HG02884 (cell line): ENCODE data around the gene MYO5B.
"Not testable (repeated sequence)": the region's sequence is repeated elsewhere in the genome, so short reads cannot be mapped to it uniquely, and the experiment has no call there.

ENCODE experiments used
- ATAC-seq: cut with Tn5 transposase; IDR thresholded peaks from one replicate; pipeline ENCODE4 v1.9.1; 2021; ENCODE audit warnings: mild to moderate bottlenecking, moderate library complexity; ENCODE audit not compliant: unreplicated experiment

The MYO5B gene

DNA sequence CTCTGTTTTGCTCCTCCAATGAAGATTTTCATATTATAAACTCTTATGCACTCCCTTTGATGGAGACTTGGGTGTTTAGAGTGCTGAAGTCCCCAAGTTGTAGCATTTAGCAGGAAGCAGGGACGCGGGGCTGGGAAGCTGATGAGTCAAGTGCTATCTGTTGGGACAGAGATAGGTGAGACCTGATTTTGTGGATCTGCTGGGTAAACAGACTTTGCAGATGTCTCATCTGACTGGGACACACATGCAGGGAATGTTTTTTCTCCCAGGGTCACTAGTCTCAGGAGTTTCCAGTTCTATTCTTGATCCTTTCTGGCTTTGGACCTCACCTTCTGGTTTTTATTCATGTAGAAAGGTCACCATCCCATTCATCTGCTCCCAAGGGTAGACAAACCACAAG lies 301.9 kb downstream of the MYO5B start:
- ATAC-seq = no peak

DNA sequence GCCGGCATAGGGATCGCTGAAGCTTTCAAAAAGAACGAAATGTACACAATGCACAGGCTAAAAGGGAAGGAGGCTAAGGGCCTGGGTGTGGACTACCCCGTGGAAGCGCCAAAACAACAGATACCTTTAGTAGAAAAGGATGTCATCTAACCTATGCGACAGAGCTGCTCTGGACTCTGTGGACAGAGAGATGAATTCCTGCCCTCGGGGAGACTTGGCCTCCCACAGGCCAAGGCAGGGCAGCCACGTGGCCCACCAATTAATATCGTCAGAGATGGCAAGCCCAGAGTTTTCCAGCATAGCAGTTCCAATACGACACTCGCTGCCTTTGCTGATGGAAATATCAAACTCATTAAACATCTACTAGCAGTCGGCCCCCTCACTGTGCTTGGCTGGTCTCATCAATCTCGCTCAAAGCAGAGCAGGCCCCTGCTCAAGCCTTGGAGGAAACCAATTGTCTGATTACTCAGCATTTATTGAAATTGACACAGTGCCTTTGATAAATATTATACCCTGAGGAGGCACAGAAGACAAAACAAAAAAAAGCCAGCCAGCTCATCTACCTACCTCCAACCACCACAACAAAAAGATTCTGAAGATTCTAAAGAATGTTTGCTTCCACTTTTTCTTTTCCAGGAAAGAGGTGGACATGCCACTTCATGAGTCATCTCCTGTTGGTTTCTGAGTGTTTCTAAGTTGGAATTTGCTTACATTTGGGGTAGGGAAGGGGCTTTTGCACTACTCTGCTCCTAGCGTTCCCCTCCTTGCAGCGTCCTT lies 302.6 kb downstream of the MYO5B start:
- no peak for ATAC-seq

DNA sequence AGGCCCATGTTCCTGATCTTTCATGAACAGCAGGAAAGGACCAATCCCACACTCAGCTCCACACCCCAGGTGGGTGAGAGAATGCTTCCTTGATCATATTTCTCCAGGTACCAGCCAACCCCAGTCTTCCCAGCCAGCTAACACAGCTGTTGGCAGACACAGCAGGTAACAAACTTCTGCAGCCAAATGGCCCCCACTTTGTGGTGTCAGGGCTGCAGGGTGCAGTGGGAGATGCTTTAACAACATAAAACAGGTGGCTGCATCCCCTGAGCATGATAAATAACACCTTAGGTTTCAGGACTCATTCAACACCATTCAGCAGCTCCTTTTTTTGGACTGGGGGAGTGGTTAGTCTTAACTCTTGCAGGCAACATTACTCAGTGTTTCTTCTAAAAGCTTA lies 304.9 kb downstream of the MYO5B start:
- ATAC-seq = no peak

DNA sequence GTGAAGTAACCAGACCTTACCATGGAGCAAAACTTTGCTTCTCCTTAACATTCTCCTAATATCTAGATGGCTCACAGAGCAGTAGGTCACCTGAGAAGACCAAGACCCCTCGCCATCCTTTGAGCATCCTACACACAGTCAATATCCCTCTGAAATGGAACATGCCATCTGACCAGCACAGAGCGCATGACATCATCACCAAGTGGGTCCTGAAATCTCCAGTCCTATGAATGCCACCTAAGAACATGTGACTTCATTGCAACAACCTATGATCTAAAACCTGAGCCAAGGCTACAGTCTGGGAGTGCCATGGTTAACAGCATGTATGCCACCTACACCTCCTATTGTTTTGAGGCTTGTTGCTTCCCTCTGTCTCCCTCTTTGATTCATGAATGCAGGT lies 305.4 kb downstream of the MYO5B start:
- ATAC-seq = not testable (repeated sequence)

DNA sequence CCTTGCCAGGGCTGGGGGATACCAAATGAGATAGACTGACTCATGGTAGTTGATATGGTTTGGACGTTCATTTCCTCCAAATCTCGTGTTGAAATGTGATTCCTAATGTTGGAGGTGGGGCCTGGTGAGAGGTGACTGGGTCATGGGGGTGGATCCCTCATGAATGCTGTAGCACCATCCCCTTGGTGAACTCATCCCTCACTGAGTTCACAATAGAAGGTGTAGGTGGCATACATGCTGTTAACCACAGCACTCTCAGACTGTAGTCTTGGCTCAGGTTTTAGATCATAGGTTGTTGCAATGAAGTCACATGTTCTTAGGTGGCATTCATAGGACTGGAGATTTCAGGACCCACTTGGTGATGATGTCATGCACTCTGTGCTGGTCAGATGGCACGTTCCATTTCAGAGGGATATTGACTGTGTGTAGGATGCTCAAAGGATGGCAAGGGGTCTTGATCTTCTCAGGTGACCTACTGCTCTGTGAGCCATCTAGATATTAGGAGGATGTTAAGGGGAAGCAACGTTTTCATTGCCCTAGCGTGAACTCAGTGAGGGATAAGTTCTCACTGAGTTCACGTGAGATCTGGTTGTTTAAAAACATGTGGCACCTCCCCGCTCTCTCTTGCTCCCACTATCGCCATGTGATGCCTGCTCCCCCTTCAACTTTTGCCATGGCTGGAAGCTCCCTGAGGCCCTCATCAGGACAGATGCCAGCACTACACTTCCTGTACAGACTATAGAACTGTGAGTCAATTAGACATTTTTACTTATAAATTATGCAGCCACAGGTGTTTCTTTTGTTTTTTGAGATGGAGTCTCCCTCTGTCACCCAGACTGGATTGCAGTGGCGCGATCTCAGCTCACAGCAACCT lies 307.8 kb downstream of the MYO5B start:
- no peak for ATAC-seq

DNA sequence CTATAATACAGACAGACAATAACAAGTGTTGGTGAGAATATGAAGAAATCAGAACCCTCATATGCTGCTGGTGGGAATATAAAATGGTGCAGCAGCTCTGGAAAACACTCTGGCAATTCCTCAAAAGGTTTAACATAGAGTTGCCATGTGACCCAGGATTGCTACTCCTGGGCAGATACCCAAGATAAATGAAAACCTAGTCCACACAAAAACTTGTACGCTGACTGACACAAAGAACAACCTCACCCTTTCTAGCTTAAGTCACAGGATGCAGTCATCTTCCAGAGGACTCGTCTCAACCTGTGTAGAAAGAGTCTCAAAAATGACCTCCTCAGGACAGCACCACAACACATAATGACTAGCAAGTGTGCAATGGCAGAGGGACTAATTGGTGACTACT lies 310.0 kb downstream of the MYO5B start:
- ATAC-seq = no peak

DNA sequence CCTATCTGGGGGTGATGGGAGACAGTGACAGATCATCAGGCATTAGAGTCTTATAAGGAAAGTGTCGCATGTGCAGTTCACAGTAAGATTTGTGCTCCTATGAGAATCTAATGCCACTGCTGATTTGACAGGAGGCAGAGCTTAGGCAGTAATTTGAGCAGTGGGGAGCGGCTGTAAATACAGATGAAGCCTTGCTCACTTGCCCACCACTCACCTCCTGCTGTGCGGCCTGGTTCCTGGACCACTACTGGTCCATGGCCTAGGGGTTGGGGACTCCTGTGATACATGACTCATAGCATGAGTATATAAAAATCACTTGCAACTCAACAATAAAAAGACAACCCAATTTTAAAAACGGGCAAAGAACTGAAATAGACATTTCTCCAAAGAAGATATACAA lies 310.5 kb downstream of the MYO5B start:
- ATAC-seq = no peak

DNA sequence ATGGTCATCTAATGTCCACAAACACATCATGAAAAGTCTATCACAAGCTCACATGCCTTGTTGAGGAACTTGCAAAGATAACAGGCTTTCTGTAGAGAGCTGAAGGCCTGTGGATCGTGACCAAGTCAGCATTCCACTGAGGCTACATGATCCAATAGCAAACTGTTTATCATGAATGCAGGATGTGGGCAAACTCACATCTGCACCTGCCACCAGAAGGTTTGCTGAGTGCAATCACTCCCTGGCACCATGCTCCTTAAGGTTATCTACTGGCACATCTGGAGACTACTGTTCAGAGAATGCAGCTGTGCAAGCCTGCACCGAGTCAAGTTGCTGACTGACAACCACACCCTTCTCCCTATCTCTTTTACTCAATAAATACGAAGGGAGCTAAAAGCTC lies 314.3 kb downstream of the MYO5B start:
- ATAC-seq = no peak

DNA sequence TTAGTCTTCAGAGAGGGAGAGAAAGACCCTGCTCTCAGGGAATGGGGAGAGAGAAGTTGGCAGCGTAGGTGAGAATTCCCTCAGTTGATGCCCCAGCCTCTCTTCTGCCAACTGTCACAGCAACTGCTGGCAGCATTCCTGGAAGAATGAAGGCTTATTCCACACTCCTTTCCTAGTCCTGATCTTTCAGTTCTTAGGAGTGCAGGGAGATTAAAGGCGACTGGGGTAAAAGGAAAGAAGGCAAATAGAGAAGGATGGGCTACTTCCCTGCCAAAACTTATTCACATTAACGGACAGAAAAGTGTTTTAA lies 315.7 kb downstream of the MYO5B start:
- ATAC-seq = no peak

DNA sequence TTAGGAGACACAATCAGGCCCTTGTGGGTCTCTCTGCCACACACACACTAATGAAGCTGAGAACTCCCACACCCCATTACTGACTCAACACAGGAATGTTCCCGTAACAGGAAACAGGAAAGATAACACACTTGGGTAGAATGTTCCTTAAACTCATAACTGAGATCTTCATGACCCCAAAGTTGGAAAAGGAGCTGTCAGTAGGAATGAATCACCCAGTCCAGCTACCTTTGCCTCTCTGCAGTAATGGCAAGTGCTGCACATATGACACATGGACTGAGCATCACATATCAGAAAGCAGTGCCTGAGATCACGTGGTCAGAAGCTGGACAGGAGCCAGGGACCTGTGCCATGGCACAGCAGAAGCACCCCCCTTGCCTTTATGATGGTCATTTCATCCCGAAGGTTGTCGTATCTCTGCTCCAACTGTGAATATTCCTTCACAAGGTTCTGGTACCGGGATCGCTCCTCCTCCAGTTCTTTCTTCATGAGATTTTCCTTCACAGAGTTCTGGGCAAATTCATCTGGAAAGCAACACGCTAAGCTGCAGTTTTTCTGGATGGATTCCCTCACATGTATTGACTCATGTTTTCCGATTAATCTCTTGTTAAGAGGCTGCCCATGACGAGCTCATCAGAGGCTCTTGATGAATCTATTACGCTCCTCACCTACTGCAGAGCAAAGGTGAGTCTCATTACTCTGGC lies 316.2 kb downstream of the MYO5B start:
- ATAC-seq = no peak

DNA sequence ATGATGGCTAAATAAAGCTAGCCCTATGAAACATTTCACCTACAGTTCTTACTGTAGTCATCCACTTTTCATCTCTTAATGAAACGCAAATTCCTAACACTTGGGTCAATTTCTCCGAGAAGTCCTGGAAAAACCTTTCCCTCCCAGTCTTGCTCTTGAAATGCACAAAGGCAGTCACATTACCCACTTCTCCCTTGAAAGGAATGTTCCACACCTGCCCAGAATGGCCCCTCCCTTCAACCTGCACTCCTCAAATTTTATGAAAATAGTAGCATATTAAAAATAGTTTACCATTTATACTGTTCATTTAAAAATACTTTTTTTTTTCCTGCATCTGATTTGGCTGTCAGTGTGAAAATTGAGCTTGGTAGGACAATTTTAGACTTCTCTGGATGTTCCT lies 316.9 kb downstream of the MYO5B start:
- ATAC-seq = no peak

DNA sequence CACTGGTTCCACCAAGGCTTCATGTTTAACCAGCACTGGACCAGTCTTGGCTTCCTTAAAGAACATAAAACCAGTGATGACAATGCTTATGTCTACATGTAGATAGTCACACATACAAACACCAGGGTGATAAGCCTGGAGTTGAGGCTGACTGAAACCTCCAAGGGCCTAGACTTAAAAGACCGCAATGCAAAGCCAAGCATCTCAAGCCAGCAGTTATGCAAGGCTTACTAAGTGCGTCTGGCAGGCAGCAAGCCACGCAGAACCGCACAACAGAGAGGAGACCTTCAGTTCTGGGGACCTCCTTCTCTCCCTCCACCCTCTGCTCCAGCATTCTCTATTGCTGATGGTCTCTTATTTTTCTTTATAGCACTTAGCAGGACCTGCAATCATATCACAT lies 318.4 kb downstream of the MYO5B start:
- no peak for ATAC-seq

DNA sequence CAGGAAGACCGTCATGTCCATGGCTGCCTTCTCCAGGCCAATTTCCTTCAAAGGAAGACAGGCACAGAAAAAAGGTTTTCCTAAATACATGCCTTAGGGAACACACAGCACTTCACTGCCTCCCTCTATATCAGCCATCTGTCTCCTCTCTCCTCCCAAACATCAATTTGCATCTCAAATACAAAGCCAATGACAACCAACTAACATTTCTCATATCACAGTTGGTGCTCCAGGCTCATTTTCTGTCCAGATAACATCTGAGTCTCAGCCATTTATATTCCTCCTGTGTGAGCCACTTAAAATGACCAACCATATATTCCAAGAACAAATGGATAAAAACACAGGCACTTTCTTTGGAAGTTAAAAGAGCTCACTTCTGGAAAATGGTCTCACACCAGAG lies 319.2 kb downstream of the MYO5B start:
- ATAC-seq = no peak

DNA sequence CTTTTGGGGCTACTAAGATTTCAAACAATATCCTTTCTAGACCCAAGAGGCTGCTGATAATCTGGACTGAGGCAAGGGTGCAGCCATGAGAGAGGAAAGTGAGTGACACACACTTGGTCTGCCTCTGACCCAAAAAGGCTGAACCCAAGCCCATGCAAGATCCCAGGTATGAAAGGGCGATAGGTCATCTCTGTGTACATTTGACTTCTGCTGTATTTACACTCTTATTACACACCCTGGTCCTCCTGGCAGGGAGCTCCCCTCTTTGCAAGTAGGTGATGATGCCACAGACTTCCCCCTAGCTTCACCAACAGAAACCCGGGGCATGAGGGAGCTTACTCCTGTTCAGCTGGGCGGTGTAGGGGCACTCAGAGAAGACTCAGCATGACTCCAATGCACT lies 319.8 kb downstream of the MYO5B start:
- no peak for ATAC-seq

DNA sequence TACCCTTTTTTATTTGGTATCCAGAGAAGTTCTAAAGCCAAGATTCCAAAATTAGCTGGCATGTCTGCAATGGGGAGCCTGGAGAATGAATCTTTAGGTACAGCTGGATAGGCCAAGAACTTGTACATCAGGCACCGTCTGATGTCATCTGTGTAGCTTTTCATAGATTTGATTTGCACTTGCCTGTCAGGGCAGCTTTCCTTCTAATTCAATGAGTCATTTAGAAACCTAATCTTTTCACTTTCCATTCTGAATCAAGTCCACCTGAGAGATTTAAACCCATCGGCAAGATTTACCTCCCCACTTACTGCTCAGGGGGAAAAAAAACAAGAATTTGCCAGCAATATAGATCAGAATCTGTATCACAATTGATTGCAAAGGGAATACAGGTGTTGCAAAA lies 320.7 kb downstream of the MYO5B start:
- ATAC-seq = no peak

DNA sequence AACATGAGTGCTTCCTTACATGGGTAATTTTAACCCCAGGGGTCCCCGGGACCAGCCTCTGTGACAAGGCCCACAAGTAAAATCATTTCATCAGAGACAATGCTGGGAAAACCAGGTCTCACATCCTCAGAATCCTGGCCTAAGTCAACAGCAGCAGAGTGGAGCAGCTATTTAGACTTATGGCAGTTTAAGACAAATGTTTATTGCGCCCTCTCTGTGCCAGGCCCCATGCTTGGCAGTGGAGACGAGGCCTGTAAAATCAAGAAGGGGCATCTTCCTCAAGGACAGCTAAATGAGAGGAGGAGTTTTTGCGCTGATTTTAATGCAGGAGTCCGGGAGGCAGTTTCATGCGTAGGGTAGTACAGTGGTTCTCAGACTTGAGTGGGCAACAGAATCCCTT lies 325.6 kb downstream of the MYO5B start:
- ATAC-seq = no peak

DNA sequence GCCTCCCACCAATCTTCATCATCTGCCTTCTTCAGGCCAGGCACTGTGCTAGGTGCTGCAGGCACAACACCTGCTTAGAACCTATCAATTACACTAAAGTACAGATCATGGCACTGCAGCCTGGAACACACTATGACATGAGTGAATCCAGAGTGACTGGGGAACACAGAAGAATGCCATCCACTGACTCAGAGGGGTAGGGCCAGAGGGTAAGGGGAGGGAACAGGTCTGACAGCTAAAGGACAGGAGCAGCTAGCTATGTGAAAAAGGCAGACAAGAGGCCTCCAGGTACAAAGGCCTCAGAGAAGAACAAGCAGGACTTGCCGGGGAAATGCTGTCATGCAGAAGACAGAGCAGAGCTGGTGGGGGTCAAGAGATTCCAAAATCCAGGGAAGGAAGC lies 328.3 kb downstream of the MYO5B start:
- no peak for ATAC-seq

DNA sequence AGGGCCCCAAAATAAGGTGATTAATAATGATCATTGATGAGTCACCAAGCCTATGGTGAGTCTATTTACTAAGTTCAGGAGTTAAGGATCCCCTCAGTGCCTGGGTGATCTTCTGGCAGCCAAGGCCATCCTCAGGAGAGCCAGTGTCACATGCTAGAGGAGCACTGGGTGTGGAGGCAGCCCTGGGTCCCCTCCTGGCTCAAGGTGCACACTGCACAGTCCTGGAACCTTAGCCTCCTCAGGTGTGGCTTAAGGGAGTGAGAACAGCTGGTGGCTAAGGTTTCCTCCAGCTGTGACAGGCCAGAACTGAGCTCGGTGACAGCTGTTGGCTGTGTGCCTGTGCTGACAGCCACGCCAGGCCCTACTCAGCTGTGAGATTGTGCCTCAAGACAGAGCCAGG lies 329.5 kb downstream of the MYO5B start:
- ATAC-seq = no peak

DNA sequence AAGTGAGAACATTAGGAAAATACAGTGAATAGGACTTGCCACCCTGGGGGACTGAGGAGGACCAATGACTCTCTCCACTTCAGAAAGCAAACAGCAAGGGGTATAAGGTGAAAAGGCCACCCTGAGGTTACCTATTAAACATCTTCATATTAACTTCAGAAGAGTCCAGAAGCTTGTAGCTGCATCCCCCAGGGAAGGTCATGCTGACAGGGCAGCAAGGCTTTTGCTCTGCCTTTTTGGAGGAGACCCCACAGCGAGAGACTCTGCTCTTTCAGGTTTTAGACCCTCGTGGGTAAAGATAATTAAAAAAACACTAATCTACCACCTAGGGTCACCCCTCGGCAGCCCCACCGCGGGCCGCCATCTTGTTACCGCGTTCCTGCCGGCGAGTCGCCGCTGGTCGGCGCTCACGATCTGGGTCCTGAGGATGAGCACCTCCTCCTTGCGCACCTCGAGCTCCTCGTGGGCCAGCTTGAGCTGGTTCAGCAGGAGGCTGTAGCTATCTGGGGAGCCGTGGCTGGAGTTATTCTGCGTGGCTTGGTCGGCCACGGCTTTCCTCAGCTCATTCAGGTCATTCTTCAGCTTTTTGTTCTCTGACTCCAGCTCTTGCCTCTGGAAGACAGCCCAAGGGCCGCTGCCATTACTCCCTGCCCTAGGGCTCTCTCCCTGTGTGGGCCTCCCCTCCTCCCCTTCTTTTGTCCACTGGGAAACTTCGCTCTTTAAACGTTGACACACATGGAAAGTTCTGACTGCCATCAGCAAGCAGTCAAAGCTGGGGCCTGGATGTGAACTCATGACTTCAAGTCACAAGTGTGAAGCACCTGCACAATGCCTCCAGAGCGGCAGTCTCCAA lies 331.0 kb downstream of the MYO5B start:
- ATAC-seq = no peak

DNA sequence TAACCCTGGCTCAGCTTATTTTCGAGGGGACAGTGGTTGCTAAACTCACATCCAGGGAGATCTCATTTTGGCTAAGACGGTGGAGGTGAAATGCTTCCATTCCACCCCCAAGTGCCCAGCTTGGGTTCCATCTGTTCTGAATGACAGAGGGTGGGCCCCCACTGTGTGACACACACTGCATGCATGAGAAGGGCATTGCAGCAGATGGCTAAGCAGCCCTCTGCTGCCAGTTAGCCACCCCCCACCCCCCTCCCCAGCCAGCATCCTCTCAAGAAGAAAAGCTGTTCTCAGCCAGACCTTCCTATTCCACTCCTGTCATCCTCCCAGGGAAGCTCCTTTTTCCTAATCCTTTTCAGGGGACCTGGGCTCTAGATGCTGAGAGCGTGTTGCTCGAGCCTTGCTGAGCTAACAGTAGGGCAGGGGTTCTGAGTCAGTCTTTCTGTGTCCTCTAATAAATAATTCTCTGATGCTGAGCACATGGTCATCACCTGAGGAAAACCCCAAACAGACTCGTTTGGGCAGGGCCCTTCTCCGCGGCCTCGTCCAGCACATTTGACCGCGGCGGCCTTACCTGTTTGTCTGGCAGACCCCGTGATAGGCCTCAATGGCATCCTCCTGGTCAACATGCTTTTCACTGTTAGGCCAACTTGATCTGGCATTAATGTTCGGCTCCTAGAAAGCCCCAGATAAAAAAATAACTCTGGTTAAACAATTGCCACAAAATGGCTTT lies 332.1 kb downstream of the MYO5B start:
- ATAC-seq = no peak
